H9 (cell line): ENCODE measurements around the gene AVL9. TPM values are rescaled to one million over a fixed set of nuclear protein-coding genes. Genes with fewer than 3 reads are reported as not detected.

Experiments used
- DNase-seq: peaks from one replicate; pipeline ENCODE4 v3.0.0-alpha.2; 2017
- H2AFZ ChIP-seq: one replicate; pipeline ENCODE4 v1.6.1; 2013; ENCODE audit warnings: mild to moderate bottlenecking, low read length, control low read depth, moderate library complexity
- H2AK5ac ChIP-seq: 2 replicates; pipeline ENCODE4 v1.6.1; 2013; ENCODE audit warnings: low read length, control low read depth, mixed read lengths; ENCODE audit not compliant: insufficient read length
- H2BK120ac ChIP-seq: one replicate; pipeline ENCODE4 v1.6.1; 2013; ENCODE audit warnings: low read depth, mild to moderate bottlenecking, low read length, control low read depth, inconsistent platforms; ENCODE audit not compliant: poor library complexity, severe bottlenecking
- H2BK12ac ChIP-seq: 2 replicates; pipeline ENCODE4 v1.6.1; 2013; ENCODE audit warnings: low read length, control low read depth, mixed read lengths, low read depth; ENCODE audit not compliant: insufficient read length
- H2BK15ac ChIP-seq: 2 replicates; pipeline ENCODE4 v1.6.1; 2013; ENCODE audit warnings: low read depth, low read length, control low read depth
- H2BK20ac ChIP-seq: one replicate; pipeline ENCODE4 v1.6.1; 2013; ENCODE audit warnings: low read depth, mild to moderate bottlenecking, low read length, control low read depth, inconsistent platforms; ENCODE audit not compliant: poor library complexity, severe bottlenecking
- H2BK5ac ChIP-seq: 2 replicates; pipeline ENCODE4 v1.6.1; 2013; ENCODE audit warnings: low read length, control low read depth, mixed read lengths; ENCODE audit not compliant: insufficient read length
- H3K14ac ChIP-seq: 2 replicates; pipeline ENCODE4 v1.6.1; 2013; ENCODE audit warnings: low read length, control low read depth; ENCODE audit not compliant: insufficient read depth
- H3K18ac ChIP-seq: 2 replicates; pipeline ENCODE4 v1.6.1; 2013; ENCODE audit warnings: low read depth, mild to moderate bottlenecking, mixed read lengths, low read length, control low read depth; ENCODE audit not compliant: insufficient read length
- H3K23ac ChIP-seq: 2 replicates; pipeline ENCODE4 v1.6.1; 2013; ENCODE audit warnings: low read length, control low read depth, mixed read lengths, low read depth; ENCODE audit not compliant: insufficient read length
- H3K23me2 ChIP-seq: 2 replicates; pipeline ENCODE4 v1.6.1; 2013; ENCODE audit warnings: low read depth, mild to moderate bottlenecking, mixed read lengths, low read length, control low read depth; ENCODE audit not compliant: insufficient read length, poor library complexity, severe bottlenecking
- H3K27ac ChIP-seq: 2 replicates; pipeline ENCODE4 v1.5.1; 2013; ENCODE audit warnings: low read length, control low read depth, mixed read lengths, low read depth; ENCODE audit not compliant: insufficient read length
- H3K27me3 ChIP-seq: 2 replicates; pipeline ENCODE4 v1.6.1; 2013; ENCODE audit warnings: low read length, control low read depth, inconsistent platforms; ENCODE audit not compliant: insufficient read depth
- H3K4ac ChIP-seq: 2 replicates; pipeline ENCODE4 v1.6.1; 2013; ENCODE audit warnings: low read depth, mild to moderate bottlenecking, control low read depth, inconsistent platforms, low read length, moderate library complexity
- H3K4me1 ChIP-seq: 2 replicates; pipeline ENCODE4 v1.6.1; 2013; ENCODE audit warnings: low read length, control low read depth, inconsistent platforms; ENCODE audit not compliant: insufficient read depth
- H3K4me2 ChIP-seq: 2 replicates; pipeline ENCODE4 v1.6.1; 2013; ENCODE audit warnings: low read length, control low read depth, mixed read lengths; ENCODE audit not compliant: insufficient read length, insufficient read depth
- H3K56ac ChIP-seq: 2 replicates; pipeline ENCODE4 v1.6.1; 2013; ENCODE audit warnings: low read depth, mild to moderate bottlenecking, mixed read lengths, low read length, control low read depth; ENCODE audit not compliant: insufficient read length
- H3K79me1 ChIP-seq: 2 replicates; pipeline ENCODE4 v1.6.1; 2013; ENCODE audit warnings: low read depth, mild to moderate bottlenecking, moderate library complexity, low read length, control low read depth, inconsistent platforms; ENCODE audit not compliant: insufficient read depth, poor library complexity, severe bottlenecking
- H3K79me2 ChIP-seq: 2 replicates; pipeline ENCODE4 v1.6.1; 2013; ENCODE audit warnings: low read length, control low read depth, inconsistent platforms; ENCODE audit not compliant: insufficient read depth
- H3K9ac ChIP-seq: 2 replicates; pipeline ENCODE4 v1.6.1; 2013; ENCODE audit warnings: low read length, control low read depth, mixed read lengths; ENCODE audit not compliant: insufficient read length; ENCODE audit errors: extremely low read depth
- H3K9me3 ChIP-seq: one replicate; pipeline ENCODE4 v1.6.1; 2013; ENCODE audit warnings: low read depth, low read length, inconsistent platforms; ENCODE audit not compliant: control insufficient read depth
- H3T11ph ChIP-seq: one replicate; pipeline ENCODE4 v1.6.1; 2013; ENCODE audit warnings: mild to moderate bottlenecking, low read length, control low read depth, inconsistent platforms
- H4K20me1 ChIP-seq: one replicate; pipeline ENCODE4 v1.6.1; 2013; ENCODE audit not compliant: control insufficient read depth, insufficient read length, insufficient read depth
- H4K5ac ChIP-seq: 2 replicates; pipeline ENCODE4 v1.6.1; 2013; ENCODE audit warnings: low read depth, mild to moderate bottlenecking, mixed read lengths, low read length, control low read depth; ENCODE audit not compliant: insufficient read length
- H4K8ac ChIP-seq: replicated peaks from 2 replicates; pipeline ENCODE4 v1.6.1; 2013; ENCODE audit warnings: low read length, control low read depth, mixed read lengths, low read depth; ENCODE audit not compliant: insufficient read length
- H4K91ac ChIP-seq: 2 replicates; pipeline ENCODE4 v1.6.1; 2013; ENCODE audit warnings: low read depth, mild to moderate bottlenecking, moderate library complexity, mixed read lengths, low read length, control low read depth; ENCODE audit not compliant: insufficient read length
- H3K27ac Mint-ChIP-seq, 3 experiments: 2 replicates in 2 of 3; 3 replicates in 1 of 3; pipeline ENCODE4 v1.8.0; 2020 to 2021; ENCODE audit warnings: mixed read lengths in 3 of 3, mild to moderate bottlenecking in 1 of 3, moderate library complexity in 1 of 3
- H3K27me3 Mint-ChIP-seq: 2 replicates; pipeline ENCODE4 v1.8.0; 2021; ENCODE audit warnings: low read depth, mild to moderate bottlenecking, moderate library complexity, mixed read lengths
- H3K36me3 Mint-ChIP-seq, 3 experiments: 2 replicates in 2 of 3; 3 replicates in 1 of 3; pipeline ENCODE4 v1.8.0; 2020 to 2021; ENCODE audit warnings: low read depth in 3 of 3, mixed read lengths in 3 of 3; ENCODE audit not compliant: insufficient read depth in 1 of 3
- H3K4me1 Mint-ChIP-seq, 2 experiments: 2 replicates each; pipeline ENCODE4 v1.8.0; 2020; ENCODE audit warnings: mixed read lengths in 2 of 2
- H3K4me3 Mint-ChIP-seq, 2 experiments: 2 replicates in 1 of 2; 3 replicates in 1 of 2; pipeline ENCODE4 v1.8.0; 2020 to 2021; ENCODE audit warnings: mild to moderate bottlenecking in 2 of 2, mixed read lengths in 2 of 2, moderate library complexity in 1 of 2
- H3K9me3 Mint-ChIP-seq, 2 experiments: 2 replicates in 1 of 2; 3 replicates in 1 of 2; pipeline ENCODE4 v1.8.0; 2020; ENCODE audit warnings: mild to moderate bottlenecking in 2 of 2, mixed read lengths in 2 of 2, moderate library complexity in 1 of 2
- CTCF ChIP-seq: fragments of 200-600 bp; sonication (generic); conservative IDR thresholded peaks from 3 replicates; pipeline ENCODE4 v1.8.0; 2021; ENCODE audit warnings: antibody characterized with exemption, mild to moderate bottlenecking
- WGBS: extraction: QIAGEN DNeasy Blood & Tissue Kit; methylation state at CpG from one replicate; pipeline ENCODE4 v1.1.7; 2013; ENCODE audit warnings: missing lambda C conversion rate, low lambda C conversion rate, mixed read lengths; ENCODE audit not compliant: insufficient read length; ENCODE audit errors: extremely low coverage; 5-methylcytosine and 5-hydroxymethylcytosine counted together
- total RNA-seq: library from RNA; stranded (reverse); gene quantifications from 2 replicates; pipeline ENCODE4 v1.2.1, GENCODE V29; 2021

The AVL9 gene
- total RNA-seq, 1 experiment from 2014 or later = 38.7 TPM

DNA sequence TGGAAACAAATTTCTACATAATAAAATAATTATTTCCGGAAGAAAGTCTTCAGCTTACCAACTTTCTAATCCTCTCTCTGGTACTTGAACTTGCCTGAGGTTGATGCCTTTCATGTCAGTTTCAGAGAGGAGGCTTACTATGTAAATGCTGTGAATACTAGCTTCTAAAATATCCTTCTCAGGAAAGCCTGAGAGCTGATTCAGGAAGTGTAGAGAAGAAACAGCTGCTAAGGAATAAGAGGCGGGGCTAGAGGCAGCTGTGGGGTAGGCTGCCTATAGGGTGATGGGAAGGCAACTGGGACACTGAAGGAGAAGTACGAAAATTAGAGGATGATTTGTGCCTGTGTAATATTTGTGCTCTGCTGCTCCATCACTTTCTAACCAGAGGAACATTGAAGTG lies 69.3 kb downstream of the AVL9 start:
- DNase-seq = no peak
- Histone ChIP-seq H2AK5ac (no peak overlapping the region), H3K9ac (no peak overlapping the region), H3K56ac (no peak overlapping the region), H2BK15ac (no peak overlapping the region), H3K4ac (no peak overlapping the region), H3K23me2 (no peaks in the 10 kb centered on the region), H3K79me1 (no peaks in the 10 kb centered on the region), H3T11ph (no peak overlapping the region), H2BK5ac (no peak overlapping the region), H3K27me3 (no peaks in the 10 kb centered on the region), H4K91ac (no peak overlapping the region), H3K4me1 (no peaks in the 10 kb centered on the region), H2BK20ac (no peak overlapping the region), H2AFZ (no peak overlapping the region), H3K79me2 (no peaks in the 10 kb centered on the region), H4K5ac (no peak overlapping the region), H3K23ac (no peak overlapping the region), H3K27ac (no peak overlapping the region), H4K20me1 (no peaks in the 10 kb centered on the region), H2BK120ac (no peak overlapping the region), H3K18ac (no peak overlapping the region), H3K4me2 (no peak overlapping the region), H2BK12ac (no peak overlapping the region), H3K14ac (no peak overlapping the region), H4K8ac (no peak overlapping the region), H3K9me3 (no peaks in the 10 kb centered on the region)
- Mint-ChIP-seq H3K9me3 (no peaks in the 10 kb centered on the region), H3K36me3 (peaks cover 9 to 29% (median 28%) of the 10 kb centered on the region in 3 experiments; a peak in 6 of 7 replicates), H3K27ac (peak overlapping the region in 1 of 3 experiments; percentile 7; a peak in 2 of 7 replicates), H3K27me3 (no peaks in the 10 kb centered on the region), H3K4me3 (no peak overlapping the region), H3K4me1 (peaks cover 0 to 3% of the 10 kb centered on the region in 2 experiments; a peak in 3 of 4 replicates)
- WGBS = no CpG with 5 or more reads among the region's 3 CpGs
- no peak for TF ChIP-seq CTCF
